PFSK-1 (cell line): ENCODE data around the gene KRTAP10-1.

ENCODE experiments used
- FOXP2 ChIP-seq: optimal IDR thresholded peaks from 2 replicates; pipeline ENCODE3; 2011; ENCODE audit warnings: borderline replicate concordance, control low read depth, inconsistent platforms; ENCODE audit not compliant: insufficient read depth; ENCODE audit errors: extremely low read length, extremely low read depth
- POLR2AphosphoS5 ChIP-seq: IDR thresholded peaks from 2 replicates; pipeline ENCODE4 v1.6.1; 2012; ENCODE audit warnings: low read depth, mild to moderate bottlenecking, control low read depth, low read length, moderate library complexity
- REST ChIP-seq, 2 experiments: IDR thresholded peaks; 2 replicates each; pipeline versions ENCODE4 v1.6.1 to v1.8.0; 2011 to 2012; ENCODE audit warnings: low read depth in 2 of 2, low read length in 2 of 2, control low read depth in 1 of 2, inconsistent platforms in 1 of 2, mild to moderate bottlenecking in 1 of 2, moderate library complexity in 1 of 2; ENCODE audit not compliant: insufficient read depth in 1 of 2
- SIN3A ChIP-seq: IDR thresholded peaks from 2 replicates; pipeline ENCODE4 v1.6.1; 2012; ENCODE audit warnings: mild to moderate bottlenecking, low read length, moderate library complexity, borderline replicate concordance; ENCODE audit not compliant: insufficient read depth
- TAF1 ChIP-seq: IDR thresholded peaks from 2 replicates; pipeline ENCODE4 v1.6.1; 2012; ENCODE audit warnings: low read length, control low read depth, borderline replicate concordance; ENCODE audit not compliant: insufficient read depth

KRTAP10-1 gene

GRCh38 chr21:44515359-44516165 lies 24.4 kb downstream of the KRTAP10-1 start:
- TF ChIP-seq TAF1 (no peak), FOXP2 (no peak)

GRCh38 chr21:44514746-44515358 lies 25.1 kb downstream of the KRTAP10-1 start:
- TF ChIP-seq REST (IDR thresholded peaks at IDR 0.05; ENCODE audit: insufficient read depth in 1 of 2, low read depth in 2 of 2, low read length in 2 of 2): no peak
- TF ChIP-seq SIN3A: no peak
- TF ChIP-seq POLR2AphosphoS5: no peak
- TF ChIP-seq TAF1: no peak
- no peak for TF ChIP-seq FOXP2

- TF ChIP-seq FOXP2 (no peak), TAF1 (no peak), SIN3A (no peak), POLR2AphosphoS5 (no peak), REST (IDR thresholded peaks at IDR 0.05; ENCODE audit: insufficient read depth in 1 of 2, low read depth in 2 of 2, low read length in 2 of 2) (no peak)
Observed at GRCh38 chr21:44514218-44514520, 25.8 kb downstream of the KRTAP10-1 start.

- TF ChIP-seq POLR2AphosphoS5 (no peak), SIN3A (no peak), FOXP2 (no peak), REST (IDR thresholded peaks at IDR 0.05; ENCODE audit: insufficient read depth in 1 of 2, low read depth in 2 of 2, low read length in 2 of 2) (no peak), TAF1 (no peak)
Observed at GRCh38 chr21:44513389-44514217, 26.4 kb downstream of the KRTAP10-1 start.

GRCh38 chr21:44512496-44513388 lies 27.3 kb downstream of the KRTAP10-1 start:
- TF ChIP-seq TAF1: no peak

- no peak for TF ChIP-seq REST (IDR thresholded peaks at IDR 0.05; ENCODE audit: insufficient read depth in 1 of 2, low read depth in 2 of 2, low read length in 2 of 2)
- TF ChIP-seq SIN3A: no peak
Observed at GRCh38 chr21:44511938-44512275, 28.1 kb downstream of the KRTAP10-1 start.
